Sigmoid colon (tissue), 7 donors: Measurements from ENCODE around the gene PCP4. TPM values are rescaled to one million over a fixed set of nuclear protein-coding genes. Genes with fewer than 3 reads are reported as not detected.

Source experiments
- DNase-seq: peaks from one replicate; pipeline ENCODE4 v3.0.0-alpha.2; 2019
- H3K27ac ChIP-seq, 4 donors: fragments of 200-600 bp; sonication (generic); one replicate each; pipeline ENCODE4 v1.5.1; 2016 to 2019; ENCODE audit warnings: mild to moderate bottlenecking in 1 of 4
- H3K27me3 ChIP-seq, 3 donors: fragments of 200-600 bp; sonication (generic); one replicate each; pipeline ENCODE4 v1.5.1; 2019; ENCODE audit warnings: mild to moderate bottlenecking in 1 of 3
- H3K36me3 ChIP-seq, 4 donors: fragments of 200-600 bp; sonication (generic); one replicate each; pipeline ENCODE4 v1.5.1; 2016 to 2019
- H3K4me1 ChIP-seq, 4 donors: fragments of 200-600 bp; sonication (generic); one replicate each; pipeline ENCODE4 v1.5.1; 2017 to 2019
- H3K4me3 ChIP-seq, 4 donors: fragments of 200-600 bp; sonication (generic); one replicate each; pipeline ENCODE4 v1.5.1; 2017 to 2019; ENCODE audit warnings: mild to moderate bottlenecking in 2 of 4, moderate library complexity in 1 of 4
- H3K9me3 ChIP-seq, 4 donors: fragments of 200-600 bp in 3 of 4; sonication (generic) in 3 of 4; one replicate each; pipeline versions ENCODE4 v1.5.1 to v1.6.1; 2013 to 2019
- EP300 ChIP-seq, 4 donors: sonication (generic); formaldehyde crosslinking; IDR thresholded peaks; one replicate each; pipeline ENCODE4 v1.6.1; 2017; ENCODE audit warnings: antibody characterized with exemption in 4 of 4
- POLR2A ChIP-seq, 2 donors: fragments of 450-650 bp; IDR thresholded peaks; one replicate each; pipeline ENCODE4 v1.6.1; 2016; ENCODE audit warnings: antibody characterized with exemption in 2 of 2, mild to moderate bottlenecking in 2 of 2, moderate library complexity in 2 of 2
- POLR2AphosphoS5 ChIP-seq, 4 donors: sonication (generic); formaldehyde crosslinking; IDR thresholded peaks; one replicate each; pipeline ENCODE4 v1.6.1; 2017; ENCODE audit warnings: antibody characterized with exemption in 4 of 4
- WGBS, 2 donors: extraction: QIAGEN DNeasy Blood & Tissue Kit; methylation state at CpG; one replicate each; pipeline ENCODE4 v1.1.7; 2013; 5-methylcytosine and 5-hydroxymethylcytosine counted together
- intact Hi-C: fragments of 100-400 bp; cut with DNase I; formaldehyde crosslinking; loops from one replicate; pipeline ENCODE4 v1.15.1; 2023
- polyA plus RNA-seq, 3 donors: library from polyadenylated mRNA; stranded (reverse); fragments of 200-250 nt; gene quantifications; one replicate each; pipeline ENCODE4 v1.2.3, GENCODE V29; 2013
- total RNA-seq, 4 donors: library from RNA; depleted of rRNA; stranded (reverse); fragments of >200 nt; gene quantifications; one replicate each; pipeline ENCODE4 v1.1.0, GENCODE V29; 2016
- TF ChIP-seq, protein P1 (sequence below), 4 experiments: fragments of 450-650 bp in 3 of 4; fragments of 200-600 bp in 1 of 4; IDR thresholded peaks; one replicate each; pipeline ENCODE4 v1.5.1; 2016 to 2019; ENCODE audit warnings: antibody characterized with exemption in 4 of 4, mild to moderate bottlenecking in 3 of 4, moderate library complexity in 2 of 4
- donor health status: healthy with polysubstance abuse.
- donor health status: Bipolar disorder and iron deficiency.
- donor health status: healthy.

Gene PCP4
- total and polyA plus RNA-seq, 7 donors = 6.2 to 198 (median 122) TPM; not detected in 1

- DNase-seq = no peak
- intact Hi-C loops = no loop called here
- peaks cover 0 to 8% (median 4%) of the 10 kb centered on the region in 4 donors for H3K4me1 ChIP-seq
- no peaks in the 10 kb centered on the region for H3K27me3 ChIP-seq
- 91% methylated on average over 6 of the region's 6 CpGs for WGBS, 2 donors
- H3K4me3 ChIP-seq = no peak overlapping the region
- H3K27ac ChIP-seq = no peak overlapping the region
- H3K36me3 ChIP-seq = no peaks in the 10 kb centered on the region
- no peaks in the 10 kb centered on the region for H3K9me3 ChIP-seq
- no peak for TF ChIP-seq POLR2A (IDR thresholded peaks at IDR 0.05)
- TF ChIP-seq EP300 (IDR thresholded peaks at IDR 0.05) = no peak
- TF ChIP-seq, protein P1, sequence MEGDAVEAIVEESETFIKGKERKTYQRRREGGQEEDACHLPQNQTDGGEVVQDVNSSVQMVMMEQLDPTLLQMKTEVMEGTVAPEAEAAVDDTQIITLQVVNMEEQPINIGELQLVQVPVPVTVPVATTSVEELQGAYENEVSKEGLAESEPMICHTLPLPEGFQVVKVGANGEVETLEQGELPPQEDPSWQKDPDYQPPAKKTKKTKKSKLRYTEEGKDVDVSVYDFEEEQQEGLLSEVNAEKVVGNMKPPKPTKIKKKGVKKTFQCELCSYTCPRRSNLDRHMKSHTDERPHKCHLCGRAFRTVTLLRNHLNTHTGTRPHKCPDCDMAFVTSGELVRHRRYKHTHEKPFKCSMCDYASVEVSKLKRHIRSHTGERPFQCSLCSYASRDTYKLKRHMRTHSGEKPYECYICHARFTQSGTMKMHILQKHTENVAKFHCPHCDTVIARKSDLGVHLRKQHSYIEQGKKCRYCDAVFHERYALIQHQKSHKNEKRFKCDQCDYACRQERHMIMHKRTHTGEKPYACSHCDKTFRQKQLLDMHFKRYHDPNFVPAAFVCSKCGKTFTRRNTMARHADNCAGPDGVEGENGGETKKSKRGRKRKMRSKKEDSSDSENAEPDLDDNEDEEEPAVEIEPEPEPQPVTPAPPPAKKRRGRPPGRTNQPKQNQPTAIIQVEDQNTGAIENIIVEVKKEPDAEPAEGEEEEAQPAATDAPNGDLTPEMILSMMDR (IDR thresholded peaks at IDR 0.05) = no peak
- TF ChIP-seq POLR2AphosphoS5 (IDR thresholded peaks at IDR 0.05) = no peak
Observed at GRCh38 chr21:39854572-39854971, 12.7 kb upstream of the PCP4 start.

GRCh38 chr21:39855595-39855994, 11.6 kb upstream of the PCP4 start:
- no peaks in the 10 kb centered on the region for H3K9me3 ChIP-seq
- no peaks in the 10 kb centered on the region for H3K36me3 ChIP-seq
- DNase-seq = no peak
- WGBS, 2 donors = 95 to 97% methylated on average over 4 of the region's 4 CpGs
- peaks cover 0 to 8% (median 4%) of the 10 kb centered on the region in 4 donors for H3K4me1 ChIP-seq
- no peak overlapping the region for H3K27ac ChIP-seq
- intact Hi-C loops = no loop called here
- H3K4me3 ChIP-seq = no peak overlapping the region
- no peaks in the 10 kb centered on the region for H3K27me3 ChIP-seq
- TF ChIP-seq, protein P1 (IDR thresholded peaks at IDR 0.05) = no peak
- TF ChIP-seq POLR2AphosphoS5 (IDR thresholded peaks at IDR 0.05) = no peak
- TF ChIP-seq EP300 (IDR thresholded peaks at IDR 0.05) = no peak
- TF ChIP-seq POLR2A (IDR thresholded peaks at IDR 0.05) = no peak

- Histone ChIP-seq H3K27me3 (no peaks in the 10 kb centered on the region), H3K36me3 (no peaks in the 10 kb centered on the region), H3K4me1 (no peaks in the 10 kb centered on the region), H3K4me3 (no peak overlapping the region), H3K27ac (no peak overlapping the region), H3K9me3 (no peaks in the 10 kb centered on the region)
- DNase-seq = no peak
- WGBS, 2 donors = 72 to 85% methylated on average over 1 of the region's 1 CpG
- TF ChIP-seq, protein P1 (IDR thresholded peaks at IDR 0.05) = no peak
- TF ChIP-seq POLR2AphosphoS5 (IDR thresholded peaks at IDR 0.05) (no peak), EP300 (IDR thresholded peaks at IDR 0.05) (no peak), POLR2A (IDR thresholded peaks at IDR 0.05) (no peak)
- intact Hi-C loops = no loop called here
Observed at GRCh38 chr21:39860600-39860999, 6.6 kb upstream of the PCP4 start.

DNA sequence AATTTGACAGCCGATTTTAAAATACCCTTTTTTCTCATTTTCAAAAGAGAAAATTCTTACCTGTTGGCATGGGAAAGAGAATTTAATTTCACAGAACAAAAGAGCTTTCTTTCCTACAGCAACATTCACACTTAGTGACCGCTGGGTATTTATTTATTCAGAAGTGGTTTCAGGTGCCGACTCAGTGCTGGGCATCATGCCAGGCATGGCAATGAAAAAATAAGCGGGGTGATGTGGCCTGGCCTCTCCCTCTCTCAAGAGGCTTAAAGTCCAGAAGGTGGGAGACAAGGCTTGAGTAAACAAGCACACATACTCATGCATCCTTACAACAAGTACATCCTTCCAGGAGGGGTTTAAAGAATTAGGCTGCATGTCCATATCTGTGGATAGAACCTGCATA, 4.1 kb upstream of the PCP4 start:
- intact Hi-C loops = no loop called here
- no peaks in the 10 kb centered on the region for H3K36me3 ChIP-seq
- peaks cover 0 to 4% (median 0%) of the 10 kb centered on the region in 4 donors for H3K4me1 ChIP-seq
- no peaks in the 10 kb centered on the region for H3K27me3 ChIP-seq
- H3K27ac ChIP-seq = no peak overlapping the region
- no peak overlapping the region for H3K4me3 ChIP-seq
- no peaks in the 10 kb centered on the region for H3K9me3 ChIP-seq
- 14 to 55% methylated on average over 4 of the region's 4 CpGs for WGBS, 2 donors
- DNase-seq = no peak
- TF ChIP-seq, protein P1 (IDR thresholded peaks at IDR 0.05) = no peak
- TF ChIP-seq POLR2AphosphoS5 (IDR thresholded peaks at IDR 0.05) = no peak
- TF ChIP-seq EP300 (IDR thresholded peaks at IDR 0.05) = no peak
- TF ChIP-seq POLR2A (IDR thresholded peaks at IDR 0.05) = no peak

DNA sequence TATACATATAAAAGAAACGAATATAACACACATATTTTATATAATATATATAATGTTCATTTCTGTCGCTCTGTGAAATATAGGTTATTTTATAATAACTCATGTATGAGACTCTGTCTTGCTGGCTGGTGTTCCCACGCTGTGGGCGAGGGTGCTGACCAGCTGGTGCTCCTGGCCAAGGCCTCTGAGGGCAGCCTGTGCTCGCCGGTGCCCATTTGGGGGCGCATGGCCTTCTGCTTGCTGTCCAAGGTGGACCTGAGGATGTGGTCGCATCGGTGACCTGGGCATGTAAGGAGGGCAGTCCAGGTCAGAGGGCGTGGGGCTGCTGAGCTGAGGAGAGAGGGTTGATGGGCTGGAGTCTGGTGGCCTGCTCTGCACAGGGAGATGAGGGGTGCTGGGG, 1.1 kb upstream of the PCP4 start:
- no peak overlapping the region for H3K27ac ChIP-seq
- no peak for DNase-seq
- H3K27me3 ChIP-seq = no peaks in the 10 kb centered on the region
- H3K9me3 ChIP-seq = no peaks in the 10 kb centered on the region
- intact Hi-C loops = loop anchor here (5.0 kb wide), 1 partner anchor 79 kb away; no protein-coding TSS in a partner anchor
- no peaks in the 10 kb centered on the region for H3K36me3 ChIP-seq
- TF ChIP-seq, protein P1 (IDR thresholded peaks at IDR 0.05) = no peak
- TF ChIP-seq EP300 (IDR thresholded peaks at IDR 0.05) (no peak), POLR2A (IDR thresholded peaks at IDR 0.05) (no peak), POLR2AphosphoS5 (IDR thresholded peaks at IDR 0.05) (no peak)
- H3K4me3 ChIP-seq = no peak overlapping the region
- H3K4me1 ChIP-seq = peaks cover 0 to 13% (median 0%) of the 10 kb centered on the region in 4 donors
- WGBS, 2 donors = 85 to 91% methylated on average over 10 of the region's 10 CpGs
